22Rv1 (cell line): Measurements from ENCODE around the gene PLPP1.

Source experiments
- ZFX ChIP-seq: fragments of 450-650 bp; IDR thresholded peaks from 2 replicates; pipeline ENCODE4 v1.6.1; 2017; ENCODE audit warnings: antibody characterized with exemption, borderline replicate concordance
- TF ChIP-seq, protein P1 (sequence below): fragments of 450-650 bp; IDR thresholded peaks from 2 replicates; pipeline ENCODE4 v1.5.1; 2017; ENCODE audit warnings: mild to moderate bottlenecking

- TF ChIP-seq, protein P1, sequence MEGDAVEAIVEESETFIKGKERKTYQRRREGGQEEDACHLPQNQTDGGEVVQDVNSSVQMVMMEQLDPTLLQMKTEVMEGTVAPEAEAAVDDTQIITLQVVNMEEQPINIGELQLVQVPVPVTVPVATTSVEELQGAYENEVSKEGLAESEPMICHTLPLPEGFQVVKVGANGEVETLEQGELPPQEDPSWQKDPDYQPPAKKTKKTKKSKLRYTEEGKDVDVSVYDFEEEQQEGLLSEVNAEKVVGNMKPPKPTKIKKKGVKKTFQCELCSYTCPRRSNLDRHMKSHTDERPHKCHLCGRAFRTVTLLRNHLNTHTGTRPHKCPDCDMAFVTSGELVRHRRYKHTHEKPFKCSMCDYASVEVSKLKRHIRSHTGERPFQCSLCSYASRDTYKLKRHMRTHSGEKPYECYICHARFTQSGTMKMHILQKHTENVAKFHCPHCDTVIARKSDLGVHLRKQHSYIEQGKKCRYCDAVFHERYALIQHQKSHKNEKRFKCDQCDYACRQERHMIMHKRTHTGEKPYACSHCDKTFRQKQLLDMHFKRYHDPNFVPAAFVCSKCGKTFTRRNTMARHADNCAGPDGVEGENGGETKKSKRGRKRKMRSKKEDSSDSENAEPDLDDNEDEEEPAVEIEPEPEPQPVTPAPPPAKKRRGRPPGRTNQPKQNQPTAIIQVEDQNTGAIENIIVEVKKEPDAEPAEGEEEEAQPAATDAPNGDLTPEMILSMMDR: no peak
- no peak for TF ChIP-seq ZFX
Measured at GRCh38 chr5:55393501-55394175, 141.1 kb downstream of the PLPP1 start.
